ENCODE results near the gene MYO1A. TPM values are rescaled to one million over a fixed set of nuclear protein-coding genes. Genes with fewer than 3 reads are reported as not detected.

The MYO1A gene
- total RNA-seq, 4 donors from 2014 or later = 0.56 to 1.2 TPM; not detected in 2

DNA sequence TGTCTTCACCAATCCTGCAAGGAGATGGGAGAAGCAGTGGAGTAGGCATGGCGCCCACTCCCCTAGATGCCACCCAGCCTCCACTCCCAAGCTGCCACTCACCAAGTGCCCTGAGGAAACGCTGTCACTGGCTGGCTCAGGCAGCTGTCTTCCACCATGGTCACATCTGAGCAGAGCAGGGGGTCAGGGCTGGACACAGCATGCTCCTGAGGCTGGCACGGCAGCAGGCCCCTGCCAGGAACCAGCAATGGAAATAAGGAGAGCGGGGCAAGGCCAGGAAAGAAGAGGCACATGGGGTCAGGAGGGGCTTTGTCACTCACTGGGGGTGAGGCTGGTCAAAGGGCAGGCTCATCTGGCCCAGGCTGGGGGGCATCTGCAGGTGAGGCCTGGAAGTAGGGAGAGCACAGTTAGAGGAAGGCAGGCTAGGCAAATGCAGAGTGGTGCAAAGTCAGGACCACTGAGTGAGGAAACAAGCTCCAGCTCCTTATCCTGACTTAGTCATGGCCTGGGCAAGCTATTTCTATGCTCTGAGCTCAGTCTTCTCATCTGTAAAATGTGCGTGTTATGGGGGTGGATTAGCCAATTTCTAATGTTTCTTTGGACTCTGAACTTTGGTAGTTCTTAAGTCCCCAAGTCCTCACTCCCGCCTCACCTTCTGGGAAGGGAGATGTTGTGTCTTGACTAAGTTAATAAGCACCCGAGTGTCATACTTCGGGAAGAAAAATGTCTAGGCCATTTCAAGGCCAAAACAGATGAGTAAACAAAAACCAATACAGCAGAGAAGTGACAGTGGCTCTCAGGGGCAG is 47.0 kb upstream of the MYO1A start:
- intact Hi-C loops (cut with DNase I; ENCODE audit: low total_unique reads) = no loop called here
- peaks cover 0 to 9% of the 10 kb centered on the region in 2 donors for H3K4me1 ChIP-seq
- H3K36me3 ChIP-seq = peaks cover 0 to 4% of the 10 kb centered on the region in 2 donors
- TF ChIP-seq, protein P1, sequence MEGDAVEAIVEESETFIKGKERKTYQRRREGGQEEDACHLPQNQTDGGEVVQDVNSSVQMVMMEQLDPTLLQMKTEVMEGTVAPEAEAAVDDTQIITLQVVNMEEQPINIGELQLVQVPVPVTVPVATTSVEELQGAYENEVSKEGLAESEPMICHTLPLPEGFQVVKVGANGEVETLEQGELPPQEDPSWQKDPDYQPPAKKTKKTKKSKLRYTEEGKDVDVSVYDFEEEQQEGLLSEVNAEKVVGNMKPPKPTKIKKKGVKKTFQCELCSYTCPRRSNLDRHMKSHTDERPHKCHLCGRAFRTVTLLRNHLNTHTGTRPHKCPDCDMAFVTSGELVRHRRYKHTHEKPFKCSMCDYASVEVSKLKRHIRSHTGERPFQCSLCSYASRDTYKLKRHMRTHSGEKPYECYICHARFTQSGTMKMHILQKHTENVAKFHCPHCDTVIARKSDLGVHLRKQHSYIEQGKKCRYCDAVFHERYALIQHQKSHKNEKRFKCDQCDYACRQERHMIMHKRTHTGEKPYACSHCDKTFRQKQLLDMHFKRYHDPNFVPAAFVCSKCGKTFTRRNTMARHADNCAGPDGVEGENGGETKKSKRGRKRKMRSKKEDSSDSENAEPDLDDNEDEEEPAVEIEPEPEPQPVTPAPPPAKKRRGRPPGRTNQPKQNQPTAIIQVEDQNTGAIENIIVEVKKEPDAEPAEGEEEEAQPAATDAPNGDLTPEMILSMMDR (IDR thresholded peaks at IDR 0.05 in 4 of 5, conservative IDR thresholded peaks at IDR 0.05 in 1 of 5) = no peak
- TF ChIP-seq POLR2A (IDR thresholded peaks at IDR 0.05) = no peak
- DNase-seq (no peak), ATAC-seq (no peak)
- H3K27ac ChIP-seq = no peak overlapping the region
- no peaks in the 10 kb centered on the region for H3K27me3 ChIP-seq
- in situ Hi-C loops (cut with MboI; ENCODE audit: low sequenced_read_pairs in 4 of 4) = no loop called here
- H3K4me3 ChIP-seq = no peak overlapping the region
- H3K9me3 ChIP-seq = no peaks in the 10 kb centered on the region

DNA sequence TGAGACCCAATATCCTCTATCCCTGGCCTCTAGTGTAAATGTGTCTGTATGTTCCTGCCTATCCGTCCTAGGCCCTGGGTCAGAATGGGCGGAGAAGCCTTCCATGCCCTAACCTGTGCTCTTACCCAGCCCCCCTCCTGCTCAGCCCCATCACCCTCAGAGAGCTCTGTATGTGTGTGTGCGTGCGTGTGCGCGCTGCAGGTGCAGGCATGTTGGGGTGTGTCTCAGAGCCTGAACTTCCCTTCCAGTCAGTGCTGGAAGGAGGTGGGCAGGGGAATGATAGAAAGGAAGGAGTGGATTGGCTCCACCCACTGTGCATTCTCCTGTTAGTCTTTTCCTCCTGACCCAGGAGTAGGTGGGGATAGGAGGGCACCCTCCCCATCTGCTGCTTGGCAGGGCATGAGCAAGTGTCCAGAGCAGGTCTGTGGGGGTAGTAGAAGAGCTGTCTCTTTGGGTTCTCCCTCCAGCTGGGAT is 46.2 kb upstream of the MYO1A start:
- H3K27me3 ChIP-seq = no peaks in the 10 kb centered on the region
- in situ Hi-C loops (cut with MboI; ENCODE audit: low sequenced_read_pairs in 4 of 4) (no loop called here), intact Hi-C loops (cut with DNase I; ENCODE audit: low total_unique reads) (no loop called here)
- no peaks in the 10 kb centered on the region for H3K9me3 ChIP-seq
- ATAC-seq (no peak), DNase-seq (no peak)
- H3K4me1 ChIP-seq = peaks cover 0 to 13% of the 10 kb centered on the region in 2 donors
- TF ChIP-seq, protein P1 (IDR thresholded peaks at IDR 0.05 in 4 of 5, conservative IDR thresholded peaks at IDR 0.05 in 1 of 5) = no peak
- no peak overlapping the region for H3K27ac ChIP-seq
- H3K36me3 ChIP-seq = peaks cover 0 to 12% of the 10 kb centered on the region in 2 donors
- no peak overlapping the region for H3K4me3 ChIP-seq

DNA sequence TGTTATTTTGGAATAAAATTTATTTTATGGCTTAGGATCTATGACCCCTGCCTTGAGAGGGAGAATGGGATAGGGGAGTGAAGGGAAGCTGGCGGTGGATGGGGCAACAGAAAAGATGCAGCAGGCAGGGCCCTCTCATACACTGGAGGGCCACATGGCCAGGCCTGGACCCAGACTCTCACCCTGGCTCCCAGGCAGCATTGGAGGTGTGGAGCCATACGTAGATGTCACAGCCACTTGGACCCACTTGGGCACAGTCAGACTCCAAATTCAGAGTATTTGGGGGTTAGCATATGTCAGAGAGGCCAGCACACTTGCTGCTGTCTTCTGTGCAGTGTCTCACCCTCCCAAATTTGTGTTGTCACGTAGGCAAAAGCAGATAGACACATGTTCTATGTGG is 45.5 kb upstream of the MYO1A start:
- in situ Hi-C loops (cut with MboI; ENCODE audit: low sequenced_read_pairs in 4 of 4) = no loop called here
- H3K36me3 ChIP-seq = peaks cover 0 to 12% of the 10 kb centered on the region in 2 donors
- H3K4me3 ChIP-seq = no peak overlapping the region
- intact Hi-C loops (cut with DNase I; ENCODE audit: low total_unique reads) = no loop called here
- ATAC-seq = no peak
- no peaks in the 10 kb centered on the region for H3K27me3 ChIP-seq
- no peak for TF ChIP-seq POLR2A (IDR thresholded peaks at IDR 0.05)
- TF ChIP-seq, protein P1 (IDR thresholded peaks at IDR 0.05 in 4 of 5, conservative IDR thresholded peaks at IDR 0.05 in 1 of 5) = no peak
- H3K9me3 ChIP-seq = no peaks in the 10 kb centered on the region
- peaks cover 0 to 19% of the 10 kb centered on the region in 2 donors for H3K4me1 ChIP-seq
- no peak overlapping the region for H3K27ac ChIP-seq
- no peak for DNase-seq

DNA sequence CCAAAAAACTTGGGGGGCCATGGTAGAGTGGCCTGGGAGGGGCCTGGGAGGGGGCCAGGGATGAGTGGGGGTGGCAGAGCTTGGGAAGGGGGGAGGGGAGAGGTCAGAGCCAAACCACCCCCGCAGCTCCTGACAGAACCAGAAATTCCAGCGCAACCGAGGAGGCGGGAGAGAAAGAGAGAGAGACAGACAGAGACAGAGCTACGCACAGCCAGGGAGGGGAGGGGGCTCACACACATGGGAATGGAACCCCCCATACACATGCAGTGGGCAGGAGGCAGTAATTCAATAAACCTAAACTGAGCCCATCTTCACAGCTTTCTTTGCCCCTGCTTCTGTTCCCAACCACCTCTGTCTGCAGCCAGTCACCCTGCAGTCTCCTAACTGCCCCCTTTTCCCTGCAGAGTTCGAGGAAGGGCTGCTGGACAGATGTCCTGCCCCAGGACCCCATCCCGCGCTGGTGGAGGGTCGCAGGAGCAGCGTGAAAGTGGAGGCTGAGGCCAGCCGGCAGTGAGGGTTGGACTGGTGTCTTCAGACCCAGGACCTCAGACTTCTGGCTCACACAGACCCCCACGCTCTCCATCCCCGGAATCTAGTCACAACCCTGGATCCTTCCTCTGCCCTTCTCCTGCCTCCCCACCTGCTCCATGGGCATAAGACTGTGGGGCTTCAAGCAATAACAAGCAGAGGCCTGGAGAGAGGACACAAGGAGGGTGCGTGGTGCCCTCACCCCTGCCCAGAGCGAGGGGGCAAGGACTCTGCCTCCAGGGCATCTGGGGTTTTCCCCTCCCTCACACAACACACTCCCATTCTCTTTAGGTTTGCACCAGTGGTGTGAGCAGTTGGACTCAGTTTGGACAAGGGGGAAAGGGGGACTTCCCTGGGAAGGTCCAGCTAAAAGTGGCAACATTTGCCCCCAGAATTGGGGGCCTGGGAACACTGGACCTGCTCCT is 44.6 kb upstream of the MYO1A start:
- Histone ChIP-seq H3K36me3 (peaks cover 0 to 12% of the 10 kb centered on the region in 2 donors), H3K27me3 (no peaks in the 10 kb centered on the region), H3K27ac (peak overlapping the region; percentile 60 to 71 (median 64)), H3K9me3 (no peaks in the 10 kb centered on the region), H3K4me1 (peaks cover 0 to 23% of the 10 kb centered on the region in 2 donors), H3K4me3 (no peak overlapping the region)
- TF ChIP-seq, protein P1 (IDR thresholded peaks at IDR 0.05 in 4 of 5, conservative IDR thresholded peaks at IDR 0.05 in 1 of 5) = no peak
- no peak for TF ChIP-seq POLR2A (IDR thresholded peaks at IDR 0.05)
- in situ Hi-C loops (cut with MboI; ENCODE audit: low sequenced_read_pairs in 4 of 4) = no loop called here
- no peak for DNase-seq
- no peak for ATAC-seq
- intact Hi-C loops (cut with DNase I; ENCODE audit: low total_unique reads) = no loop called here

Measured in gastrocnemius medialis (tissue), 4 donors.